Heart right ventricle (tissue), 16 donors: ENCODE measurements around the gene KRTAP4-11. TPM values are rescaled to one million over a fixed set of nuclear protein-coding genes. Genes with fewer than 3 reads are reported as not detected.
"Not testable (repeated sequence)": the region's sequence is repeated elsewhere in the genome, so short reads cannot be mapped to it uniquely, and the experiment has no call there.

Source experiments
- ATAC-seq, 8 donors: fragments of 200-7000 bp; cut with Tn5 transposase; one replicate each; pipeline ENCODE4 v1.9.1; 2020; ENCODE audit warnings: mild to moderate bottlenecking in 8 of 8, moderate library complexity in 8 of 8, moderate number of reproducible peaks in 1 of 8
- DNase-seq, 2 donors: peaks; one replicate each; pipeline ENCODE4 v3.0.0-alpha.2; 2020
- H3K27ac ChIP-seq, 10 donors: fragments of 200-600 bp; sonication (generic) in 2 of 10; one replicate each; pipeline versions ENCODE4 v1.5.0 to v1.8.0; 2020 to 2022; ENCODE audit warnings: mild to moderate bottlenecking in 3 of 10
- H3K27me3 ChIP-seq, 7 donors: fragments of 200-600 bp; one replicate each; pipeline ENCODE4 v1.8.0; 2021 to 2022; ENCODE audit warnings: mild to moderate bottlenecking in 2 of 7
- H3K36me3 ChIP-seq, 9 donors: fragments of 200-600 bp; sonication (generic) in 1 of 9; one replicate each; pipeline versions ENCODE4 v1.5.0 to v1.8.0; 2020 to 2022; ENCODE audit warnings: mild to moderate bottlenecking in 2 of 9
- H3K4me1 ChIP-seq, 9 donors: fragments of 200-600 bp; sonication (generic) in 1 of 9; one replicate each; pipeline versions ENCODE4 v1.5.0 to v1.8.0; 2020 to 2022; ENCODE audit warnings: mild to moderate bottlenecking in 4 of 9
- H3K4me3 ChIP-seq, 10 donors: fragments of 200-600 bp; sonication (generic) in 2 of 10; one replicate each; pipeline versions ENCODE4 v1.5.0 to v1.8.0; 2020 to 2022; ENCODE audit warnings: mild to moderate bottlenecking in 7 of 10, moderate library complexity in 2 of 10
- H3K9me3 ChIP-seq, 11 donors: fragments of 200-600 bp in 10 of 11; sonication (generic) in 2 of 11; one replicate each; pipeline versions ENCODE4 v1.5.0 to v1.8.0; 2013 to 2022; ENCODE audit warnings: mild to moderate bottlenecking in 2 of 11, control low read depth in 1 of 11, moderate library complexity in 1 of 11
- CTCF ChIP-seq, 9 donors: fragments of 200-600 bp; sonication (generic) in 2 of 9; IDR thresholded peaks; one replicate each; pipeline versions ENCODE4 v1.5.0 to v1.8.0; 2021 to 2022; ENCODE audit warnings: antibody characterized with exemption in 9 of 9, mild to moderate bottlenecking in 5 of 9, moderate library complexity in 1 of 9
- WGBS, 2 donors: extraction: QIAGEN DNeasy Blood & Tissue Kit; methylation state at CpG; one replicate each; pipeline ENCODE4 v1.1.7; 2013; ENCODE audit warnings: inconsistent platforms in 1 of 2; 5-methylcytosine and 5-hydroxymethylcytosine counted together
- intact Hi-C, 10 donors: fragments of 100-400 bp; cut with DNase I; formaldehyde crosslinking; loops; one replicate each; pipeline versions ENCODE4 v1.11.1 to v1.14.2; 2022
- polyA plus RNA-seq, 2 donors: library from polyadenylated mRNA; stranded (reverse); fragments of 200-250 nt; gene quantifications; one replicate each; pipeline ENCODE4 v1.2.3, GENCODE V29; 2013
- total RNA-seq, 10 donors: library from RNA; stranded (reverse); fragmentation: NEBNext Ultra II Directional in 3 of 10; extraction: Animal tissue kit (Norgen Biotek cat#: 25700) in 3 of 10; gene quantifications; one replicate each; pipeline versions ENCODE4 v1.2.1 to v1.2.4, GENCODE V29; 2021 to 2023
- donor health status: Arrhythmogenic right ventricular cardiomyopathy.
- donor health status: ischemic (EF 13 %, LVEDD 7.1; RV severe dilation, severe dysfunction).
- donor health status: healthy with polysubstance abuse.
- donor health status: DM: no; HTN: yes; CAD: no.
- donor health status: DM: no; HTN: no; CAD: no.
- donor health status: ischemic (EF 25% LVEDD 6.9; RV normal size, moderate dysfunction).
- donor health status: ischemic (EF 25% LVEDD 5.7; RV mildly dilated, moderate dysfunction).
- donor health status: healthy.
- donor health status: DM: yes; HTN: yes; CAD: no.
- donor health status: Ischemic cardiomyopathy.
- donor health status: ischemic (EF 35%, LVEDD 5.7; RV mildly dilated, moderate dysfunction).
- donor health status: nonischemic (EF 11% LVEDD 7.7; RV severe dilation, severe dysfunction).
- donor health status: DM: yes; HTN: yes; CAD: no.
- donor health status: PGD.
- donor health status: ischemic (EF 29% LVEDD 5.4; RV normal size, mild dysfunction).
- donor health status: nonischemic (EF 23%, LVEDD 6.1; RV moderate dilation, normal function).

KRTAP4-11 gene
- total and polyA plus RNA-seq, 12 donors = not detected

- 85 to 91% methylated on average over 1 of the region's 1 CpG for WGBS, 2 donors
- Histone ChIP-seq H3K4me3 (no peak overlapping the region), H3K9me3 (no peaks in the 10 kb centered on the region), H3K27ac (no peak overlapping the region), H3K27me3 (peaks cover 0 to 42% (median 10%) of the 10 kb centered on the region in 7 donors), H3K36me3 (no peaks in the 10 kb centered on the region), H3K4me1 (no peaks in the 10 kb centered on the region)
- ATAC-seq (no peak), DNase-seq (no peak)
- intact Hi-C loops = no loop called here
- no peak for TF ChIP-seq CTCF (IDR thresholded peaks at IDR 0.05)
Observed at GRCh38 chr17:41103896-41104295, 14.3 kb downstream of the KRTAP4-11 start.

- no peaks in the 10 kb centered on the region for H3K36me3 ChIP-seq
- H3K4me1 ChIP-seq = no peaks in the 10 kb centered on the region
- H3K27me3 ChIP-seq = peaks cover 0 to 34% (median 8%) of the 10 kb centered on the region in 7 donors
- 40 to 46% methylated on average over 9 to 10 of the region's 10 CpGs for WGBS, 2 donors
- intact Hi-C loops = no loop called here
- no peak for ATAC-seq
- no peaks in the 10 kb centered on the region for H3K9me3 ChIP-seq
- H3K4me3 ChIP-seq = no peak within 1 kb of the TSS
- TF ChIP-seq CTCF (IDR thresholded peaks at IDR 0.05) = no peak
- H3K27ac ChIP-seq = no peak within 1 kb of the TSS
- DNase-seq = no peak
Observed at GRCh38 chr17:41101586-41102259, 16.4 kb downstream of the KRTAP4-11 start, which contains the start of gene KRTAP4-16. Gene KRTAP4-16 (minus strand): TSS chr17:41102209. CDS start chr17:41102209, 0 bp downstream.

- H3K4me1 ChIP-seq, ATAC-seq, H3K27ac ChIP-seq, H3K4me3 ChIP-seq, H3K36me3 ChIP-seq, intact Hi-C loops, H3K9me3 ChIP-seq, DNase-seq: not testable (repeated sequence)
- H3K27me3 ChIP-seq = peaks cover 0 to 40% (median 12%) of the 10 kb centered on the region in 7 donors
- 44 to 53% methylated on average over 7 of the region's 7 CpGs for WGBS, 2 donors
Observed at GRCh38 chr17:41099682-41100480, 18.3 kb downstream of the KRTAP4-11 start.

- no peak overlapping the region for H3K4me3 ChIP-seq
- H3K27me3 ChIP-seq = peaks cover 0 to 34% (median 12%) of the 10 kb centered on the region in 7 donors
- intact Hi-C loops = no loop called here
- H3K36me3 ChIP-seq = no peaks in the 10 kb centered on the region
- H3K27ac ChIP-seq = no peak overlapping the region
- DNase-seq (no peak), ATAC-seq (no peak)
- no peaks in the 10 kb centered on the region for H3K9me3 ChIP-seq
- 78 to 82% methylated on average over 6 of the region's 6 CpGs for WGBS, 2 donors
- no peak for TF ChIP-seq CTCF (IDR thresholded peaks at IDR 0.05)
- H3K4me1 ChIP-seq = no peaks in the 10 kb centered on the region
Observed at GRCh38 chr17:41098481-41098880, 19.7 kb downstream of the KRTAP4-11 start.
